PC-3 (cell line): Measurements from ENCODE around the gene FERMT3. TPM values are rescaled to one million over a fixed set of nuclear protein-coding genes. Genes with fewer than 3 reads are reported as not detected.

ENCODE experiments used
- ATAC-seq: fragments of 200-7000 bp; cut with Tn5 transposase; 2 replicates; pipeline ENCODE4 v1.9.1; 2020; ENCODE audit warnings: mild to moderate bottlenecking, moderate library complexity
- BruUV-seq: library from RNA; stranded (reverse); fragments of 400-500 nt; replicated peaks from 2 replicates; lab custom pipeline; 2021; lab: Mats Ljungman, UMichigan
- CTCF ChIA-PET: fragments of 300-600 bp; sonication (Branson Sonifier 250); formaldehyde crosslinking; loops from one replicate; lab custom pipeline; 2022; ENCODE audit warnings: antibody characterized with exemption; lab: Charles Lee
- POLR2A ChIA-PET: fragments of 300-600 bp; sonication (Branson Sonifier 250); formaldehyde crosslinking; loops from one replicate; lab custom pipeline; 2022; ENCODE audit warnings: antibody characterized with exemption; ENCODE audit not compliant: unreplicated experiment; lab: Charles Lee
- DNase-seq: peaks from one replicate; pipeline ENCODE4 v3.0.0-alpha.2; 2015
- H2AFZ ChIP-seq: fragments of 300-600 bp; sonication (generic); 2 replicates; pipeline ENCODE4 v1.6.0; 2016; ENCODE audit warnings: antibody characterized with exemption, low read length
- H3F3A ChIP-seq: fragments of 300-600 bp; sonication (generic); one replicate; pipeline ENCODE4 v1.6.0; 2017; ENCODE audit warnings: antibody characterized with exemption, low read length, control low read depth, mild to moderate bottlenecking; ENCODE audit not compliant: unreplicated experiment
- H3K27ac ChIP-seq: fragments of 300-600 bp; sonication (generic); 2 replicates; pipeline ENCODE4 v1.5.1; 2016; ENCODE audit warnings: mild to moderate bottlenecking, low read length
- H3K27me3 ChIP-seq: fragments of 300-600 bp; sonication (generic); 2 replicates; pipeline ENCODE4 v1.6.1; 2016; ENCODE audit warnings: low read length, mixed read lengths
- H3K36me3 ChIP-seq: fragments of 300-600 bp; sonication (generic); 2 replicates; pipeline ENCODE4 v1.6.1; 2016; ENCODE audit warnings: low read depth, mixed run types, low read length, mixed read lengths
- H3K4me1 ChIP-seq: fragments of 300-600 bp; sonication (generic); 2 replicates; pipeline ENCODE4 v1.5.1; 2016; ENCODE audit warnings: low read length; ENCODE audit not compliant: insufficient read depth
- H3K4me2 ChIP-seq: fragments of 300-600 bp; sonication (generic); 2 replicates; pipeline ENCODE4 v1.6.0; 2016; ENCODE audit warnings: low read length
- H3K4me3 ChIP-seq: fragments of 300-600 bp; sonication (generic); 2 replicates; pipeline ENCODE4 v1.5.1; 2016; ENCODE audit warnings: mild to moderate bottlenecking, low read length, mixed read lengths
- H3K79me2 ChIP-seq: fragments of 300-600 bp; sonication (generic); 2 replicates; pipeline ENCODE4 v1.6.1; 2017; ENCODE audit warnings: low read length, mixed read lengths
- H3K9ac ChIP-seq: fragments of 300-600 bp; sonication (generic); 2 replicates; pipeline ENCODE4 v1.6.0; 2016; ENCODE audit warnings: mild to moderate bottlenecking, low read length
- H3K9me2 ChIP-seq: fragments of 300-600 bp; sonication (generic); replicated peaks from 2 replicates; pipeline ENCODE4 v1.6.1; 2016; ENCODE audit warnings: mixed run types, low read length, mixed read lengths
- H3K9me3 ChIP-seq: fragments of 300-600 bp; sonication (generic); 2 replicates; pipeline ENCODE4 v1.6.1; 2016; ENCODE audit warnings: low read length, mixed read lengths
- H4K20me1 ChIP-seq: fragments of 300-600 bp; sonication (generic); 2 replicates; pipeline ENCODE4 v1.6.1; 2016; ENCODE audit warnings: low read length, mixed read lengths
- CTCF ChIP-seq: fragments of 300-600 bp; sonication (generic); conservative IDR thresholded peaks from 2 replicates; pipeline ENCODE4 v1.5.1; 2017; ENCODE audit warnings: antibody characterized with exemption, low read depth, mild to moderate bottlenecking, low read length
- EZH2 ChIP-seq: fragments of 300-600 bp; sonication (generic); IDR thresholded peaks from one replicate; pipeline ENCODE4 v1.6.1; 2017; ENCODE audit warnings: antibody characterized with exemption, mild to moderate bottlenecking, low read length; ENCODE audit not compliant: unreplicated experiment
- EZH2phosphoT487 ChIP-seq: fragments of 300-600 bp; sonication (generic); IDR thresholded peaks from 2 replicates; pipeline ENCODE4 v1.6.1; 2018; ENCODE audit warnings: mild to moderate bottlenecking, antibody characterized with exemption, low read length, borderline replicate concordance
- intact Hi-C: fragments of 100-400 bp; cut with micrococcal nuclease; formaldehyde crosslinking; loops from 2 replicates; pipeline ENCODE4 v1.9.0; 2023
- total RNA-seq: library from RNA; depleted of rRNA; stranded (reverse); fragments of >200 nt; gene quantifications from 2 replicates; pipeline ENCODE4 v1.2.3, GENCODE V29; 2014

The FERMT3 gene
- total RNA-seq, 1 experiment from 2014 or later: 2.4 TPM

- H3K9me2 ChIP-seq: no peaks in the 10 kb centered on the region
- POLR2A ChIA-PET: no interaction called here
- BruUV-seq: no TSS peak
Observed at GRCh38 chr11:64258356-64258755, 51.8 kb downstream of the FERMT3 start.

GRCh38 chr11:64258946-64259532 is 52.5 kb downstream of the FERMT3 start:
- no peaks in the 10 kb centered on the region for H3K9me3 ChIP-seq
- peaks cover 7% of the 10 kb centered on the region for H3K4me1 ChIP-seq
- no peak overlapping the region for H3K4me3 ChIP-seq
- intact Hi-C loops: no loop called here
- ATAC-seq (no peak), DNase-seq (no peak)
- no peaks in the 10 kb centered on the region for H3F3A ChIP-seq
- TF ChIP-seq CTCF (no peak), EZH2phosphoT487 (no peak), EZH2 (no peak)
- no peaks in the 10 kb centered on the region for H3K27me3 ChIP-seq
- no peak overlapping the region for H3K4me2 ChIP-seq
- no peak overlapping the region for H3K9ac ChIP-seq
- H3K36me3 ChIP-seq: peaks cover 57% of the 10 kb centered on the region
- ChIA-PET POLR2A (no interaction called here), CTCF (no interaction called here)
- H3K79me2 ChIP-seq: no peaks in the 10 kb centered on the region
- no peak overlapping the region for H2AFZ ChIP-seq
- BruUV-seq: no TSS peak
- H3K27ac ChIP-seq: no peak overlapping the region
- no peaks in the 10 kb centered on the region for H3K9me2 ChIP-seq
- H4K20me1 ChIP-seq: 0 out of 2 replicates have a peak, but pooled peaks cover 3% of the 10 kb centered on the region

More at GRCh38 chr11:64258356-64258755, 51.8 kb downstream of the FERMT3 start:
- CTCF ChIA-PET: no interaction called here
- DNase-seq (no peak), ATAC-seq (no peak)
- intact Hi-C loops: no loop called here
- no peaks in the 10 kb centered on the region for H3K9me3 ChIP-seq
- H3F3A ChIP-seq: no peaks in the 10 kb centered on the region
- TF ChIP-seq EZH2phosphoT487 (no peak), CTCF (no peak), EZH2 (no peak)
- peaks cover 6% of the 10 kb centered on the region for H3K79me2 ChIP-seq
- H2AFZ ChIP-seq: no peak overlapping the region
- H4K20me1 ChIP-seq: peaks cover 3% of the 10 kb centered on the region; the same call in 1 of the 2 replicates
- peaks cover 9% of the 10 kb centered on the region for H3K4me1 ChIP-seq
- H3K27ac ChIP-seq: no peak overlapping the region
- no peak overlapping the region for H3K4me2 ChIP-seq
- H3K4me3 ChIP-seq: no peak overlapping the region
- no peak overlapping the region for H3K9ac ChIP-seq
- H3K27me3 ChIP-seq: no peaks in the 10 kb centered on the region
- peaks cover 51% of the 10 kb centered on the region for H3K36me3 ChIP-seq

- peaks cover 55% of the 10 kb centered on the region for H3K36me3 ChIP-seq
Observed at GRCh38 chr11:64259533-64260067, 53.1 kb downstream of the FERMT3 start.

More at GRCh38 chr11:64259533-64260067, 53.1 kb downstream of the FERMT3 start:
- ATAC-seq (no peak), DNase-seq (no peak)
- no peaks in the 10 kb centered on the region for H3K9me3 ChIP-seq
- H4K20me1 ChIP-seq: 0 out of 2 replicates have a peak, but pooled peaks cover 3% of the 10 kb centered on the region
- TF ChIP-seq CTCF (no peak), EZH2phosphoT487 (no peak), EZH2 (no peak)
- no peaks in the 10 kb centered on the region for H3K9me2 ChIP-seq
- H3K4me2 ChIP-seq: no peak overlapping the region
- H3K27me3 ChIP-seq: no peaks in the 10 kb centered on the region
- no peak overlapping the region for H3K27ac ChIP-seq
- H2AFZ ChIP-seq: no peak overlapping the region
- H3K79me2 ChIP-seq: no peaks in the 10 kb centered on the region
- H3F3A ChIP-seq: no peaks in the 10 kb centered on the region
- BruUV-seq: no TSS peak
- peaks cover 7% of the 10 kb centered on the region for H3K4me1 ChIP-seq
- intact Hi-C loops: no loop called here
- ChIA-PET CTCF (no interaction called here), POLR2A (no interaction called here)
- H3K9ac ChIP-seq: no peak overlapping the region
- H3K4me3 ChIP-seq: no peak overlapping the region
